ENCODE measurements around the gene LCOR. TPM values are rescaled to one million over a fixed set of nuclear protein-coding genes. Genes with fewer than 3 reads are reported as not detected.
"Not testable (repeated sequence)": the region's sequence is repeated elsewhere in the genome, so short reads cannot be mapped to it uniquely, and the experiment has no call there.

Gene LCOR
- total RNA-seq, 1 donor from 2014 or later = 11.3 TPM

- DNase-seq (ENCODE audit: low read depth in 2 of 2) = no peak
These were observed 198.8 kb downstream of the LCOR start for GRCh38 chr10:97030894-97031293.

DNA sequence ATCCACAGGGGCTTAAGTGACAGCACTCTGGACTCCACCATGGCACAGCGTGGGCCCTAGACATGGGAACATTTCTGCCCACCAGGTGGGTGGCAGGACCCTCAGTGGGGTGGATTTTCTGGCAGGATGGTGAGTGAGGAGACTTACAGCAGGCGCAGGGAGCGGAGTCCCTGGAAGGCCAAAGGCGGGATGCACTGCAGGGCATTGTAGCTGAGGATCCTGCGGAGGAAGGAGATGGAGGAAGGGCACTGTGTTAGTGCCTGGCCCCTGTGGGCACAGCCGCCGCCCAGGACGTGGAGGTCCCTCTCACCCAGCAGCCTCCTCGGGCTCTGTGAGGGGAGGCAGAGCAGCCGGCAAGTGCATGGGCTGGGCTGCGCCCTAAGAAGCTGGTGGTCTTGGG lies 199.4 kb downstream of the LCOR start:
- DNase-seq (ENCODE audit: low read depth in 2 of 2) = no peak

DNA sequence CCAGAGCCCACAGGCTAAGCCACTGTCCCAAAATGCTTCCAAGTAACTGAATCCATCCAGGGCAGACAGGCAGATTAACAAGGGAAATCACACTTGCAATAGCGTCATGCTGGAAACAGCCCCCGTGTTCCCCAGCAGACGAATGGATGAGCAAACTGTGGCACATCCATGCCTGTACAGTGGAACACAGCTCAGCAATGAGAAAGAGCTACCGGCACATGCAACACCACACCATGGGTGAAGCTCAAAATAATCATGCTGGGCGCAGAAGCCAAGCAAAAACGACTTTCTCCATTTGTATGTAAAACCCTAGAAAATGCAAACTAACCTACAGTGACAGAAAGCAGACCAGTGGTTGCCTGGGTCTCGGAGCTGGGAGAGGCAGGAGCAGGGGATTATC lies 200.5 kb downstream of the LCOR start:
- DNase-seq (ENCODE audit: low read depth in 2 of 2) = no peak

GRCh38 chr10:97033841-97034240 lies 201.7 kb downstream of the LCOR start:
- not testable (repeated sequence) for DNase-seq (ENCODE audit: low read depth in 2 of 2)

- no peak for DNase-seq (ENCODE audit: low read depth in 2 of 2)
These were observed 202.2 kb downstream of the LCOR start for GRCh38 chr10:97034301-97034700.

DNA sequence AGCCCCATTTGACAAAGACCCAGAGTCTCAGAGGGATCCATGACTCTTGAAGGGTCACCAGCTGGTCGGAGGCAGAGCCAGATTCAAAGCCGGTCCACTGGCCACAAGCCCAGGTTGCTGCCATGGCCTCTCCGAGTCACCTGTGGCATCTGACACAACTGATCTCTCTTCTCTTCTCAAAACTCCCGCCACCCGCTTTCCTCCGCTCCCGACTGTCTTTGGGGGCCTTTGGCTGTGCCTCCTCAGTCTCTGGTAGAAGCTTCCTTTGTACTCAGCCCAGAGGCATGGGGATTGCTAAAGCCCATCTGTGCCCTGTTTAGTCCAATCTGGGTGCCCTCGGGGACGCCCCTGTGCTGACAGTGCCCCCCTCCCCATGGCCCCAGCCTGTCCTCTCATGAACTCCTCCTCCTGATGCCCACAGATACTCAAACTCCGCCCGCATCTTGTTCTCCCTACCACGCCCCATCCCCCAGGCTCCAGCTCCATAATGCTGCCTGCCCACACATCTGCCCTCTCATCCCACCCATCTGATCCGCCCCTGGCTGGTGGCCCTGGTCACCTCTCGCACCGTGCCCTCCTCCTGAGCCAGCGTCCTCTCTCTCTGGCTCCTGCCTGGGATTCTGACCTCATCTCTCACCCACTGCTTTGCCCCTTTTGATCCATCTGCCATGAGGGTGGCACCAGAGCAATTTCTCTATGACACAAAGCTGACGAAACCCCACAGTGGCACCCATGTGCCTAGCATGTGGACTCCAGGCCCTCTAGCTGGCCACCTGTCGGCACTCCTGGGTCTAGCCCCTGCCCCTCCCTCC lies 203.1 kb downstream of the LCOR start:
- no peak for DNase-seq (ENCODE audit: low read depth in 2 of 2)

GRCh38 chr10:97037365-97038361 lies 205.6 kb downstream of the LCOR start:
- DNase-seq (ENCODE audit: low read depth in 2 of 2) = peak; percentile 75 to 80

- no peak for DNase-seq (ENCODE audit: low read depth in 2 of 2)
These were observed 206.6 kb downstream of the LCOR start for GRCh38 chr10:97038688-97039087.

DNA sequence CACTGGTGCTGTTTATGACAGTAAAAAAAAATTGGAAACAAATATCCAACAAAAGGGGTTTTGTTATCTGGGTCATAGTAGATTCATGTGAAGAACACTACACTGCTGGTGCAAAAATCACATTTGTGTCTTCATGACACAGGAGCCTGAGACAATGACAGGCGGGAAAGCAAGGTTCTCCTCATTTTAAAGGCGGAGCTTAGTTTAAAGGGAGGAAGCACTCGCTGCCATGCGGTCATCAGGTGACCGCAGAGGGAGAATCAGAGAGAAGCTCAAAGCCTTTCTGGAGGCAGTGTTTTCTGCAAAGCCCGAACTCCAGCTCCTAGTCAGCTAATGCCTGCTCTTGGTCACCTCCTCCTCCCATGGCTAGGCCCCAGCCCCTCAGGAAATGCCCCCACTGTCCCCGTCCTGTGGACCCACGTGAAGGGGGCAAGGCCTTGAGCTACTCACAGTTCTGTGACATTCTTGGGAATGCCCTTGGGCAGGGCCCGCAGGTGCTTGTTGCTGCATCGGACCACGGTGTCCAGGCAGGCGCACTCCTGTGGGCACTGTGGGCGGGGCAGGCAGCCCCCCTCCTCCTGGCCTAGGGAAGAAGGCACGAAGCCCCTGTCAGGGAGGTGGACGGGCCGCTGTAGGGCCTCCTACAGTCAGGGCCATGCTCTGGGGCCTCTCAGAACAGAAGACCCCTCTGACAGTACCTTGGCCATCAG lies 207.6 kb downstream of the LCOR start:
- DNase-seq (ENCODE audit: low read depth in 2 of 2) = no peak

DNA sequence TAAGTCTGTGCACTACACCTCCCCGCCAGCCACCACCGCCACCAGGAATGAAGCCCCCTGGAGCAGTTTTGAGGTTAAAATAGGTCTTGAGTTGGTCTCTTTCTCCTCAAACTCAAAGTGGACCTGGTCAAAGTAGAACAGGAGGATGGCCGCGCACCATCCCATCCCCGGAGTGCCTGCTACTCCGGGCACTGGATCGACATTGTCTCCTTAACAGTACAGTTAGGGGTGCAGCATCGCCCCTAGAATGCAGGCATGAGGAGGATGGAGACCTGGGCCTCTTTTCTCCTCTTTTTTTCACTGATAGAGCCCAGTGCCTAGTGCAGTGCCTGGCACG lies 208.1 kb downstream of the LCOR start:
- DNase-seq (ENCODE audit: low read depth in 2 of 2) = no peak

DNA sequence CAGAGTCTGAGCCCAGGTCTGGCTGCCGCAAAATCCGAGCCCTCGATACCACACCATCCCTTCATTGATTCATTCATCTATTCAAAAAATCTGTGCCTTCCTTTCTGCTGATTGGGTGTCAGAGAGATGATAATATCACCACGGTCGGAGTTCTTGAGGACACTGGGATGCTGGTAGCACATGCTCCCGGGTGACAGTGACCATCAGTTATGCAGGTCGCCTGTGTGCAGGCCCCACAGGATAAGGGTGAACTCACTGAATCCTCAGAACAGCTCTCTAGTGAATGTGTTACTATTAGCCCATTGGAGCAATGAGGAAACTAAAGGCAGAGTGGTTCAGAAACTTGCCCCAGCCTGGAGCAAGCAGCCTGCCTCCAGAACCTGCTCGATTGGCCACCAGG lies 208.6 kb downstream of the LCOR start:
- no peak for DNase-seq (ENCODE audit: low read depth in 2 of 2)

- DNase-seq (ENCODE audit: low read depth in 2 of 2) = no peak
These were observed 210.0 kb downstream of the LCOR start for GRCh38 chr10:97042081-97042480.

- no peak for DNase-seq (ENCODE audit: low read depth in 2 of 2)
These were observed 210.8 kb downstream of the LCOR start for GRCh38 chr10:97042716-97043562.

GRCh38 chr10:97043563-97043855 lies 211.4 kb downstream of the LCOR start:
- DNase-seq (ENCODE audit: low read depth in 2 of 2) = no peak

Other genes starting within 250 kb of the LCOR start
- gene TM9SF3, start 245.3 kb upstream of the LCOR start, total RNA-seq = 63.9 and 86.7 TPM in 2 replicates
- under 0.01 TPM in 1 of 2 replicates, not detected in the other for gene PIK3AP1, start 111.8 kb upstream of the LCOR start, total RNA-seq